Gastroesophageal sphincter (tissue), 4 donors: ENCODE measurements around the gene TMEM237. TPM values are rescaled to one million over a fixed set of nuclear protein-coding genes. Genes with fewer than 3 reads are reported as not detected.

Source experiments
- ATAC-seq: fragments of 150-250 bp; one replicate; pipeline ENCODE4 v1.9.1; 2016; ENCODE audit warnings: mild to moderate bottlenecking, moderate library complexity
- H3K27ac ChIP-seq, 4 donors: fragments of 200-600 bp; sonication (generic) in 3 of 4; 1 replicate in 3 of 4; 2 replicates in 1 of 4; pipeline ENCODE4 v1.5.1; 2016 to 2019
- H3K27me3 ChIP-seq: fragments of 200-600 bp; sonication (generic); one replicate; pipeline ENCODE4 v1.5.1; 2019
- H3K36me3 ChIP-seq, 2 donors: fragments of 200-600 bp; sonication (generic); one replicate each; pipeline ENCODE4 v1.5.1; 2019; ENCODE audit warnings: control low read depth in 1 of 2
- H3K4me1 ChIP-seq, 3 donors: fragments of 200-600 bp; sonication (generic); 1 replicate in 2 of 3; 2 replicates in 1 of 3; pipeline ENCODE4 v1.5.1; 2016 to 2019; ENCODE audit warnings: control low read depth in 2 of 3
- H3K4me3 ChIP-seq, 2 donors: fragments of 200-600 bp; sonication (generic); one replicate each; pipeline ENCODE4 v1.5.1; 2019; ENCODE audit warnings: mild to moderate bottlenecking in 1 of 2, moderate library complexity in 1 of 2
- H3K9me3 ChIP-seq, 3 donors: fragments of 200-600 bp; sonication (generic); one replicate each; pipeline ENCODE4 v1.5.1; 2017 to 2019; ENCODE audit warnings: control low read depth in 2 of 3
- EP300 ChIP-seq: sonication (generic); formaldehyde crosslinking; IDR thresholded peaks from one replicate; pipeline ENCODE4 v1.6.1; 2017; ENCODE audit warnings: antibody characterized with exemption, mild to moderate bottlenecking
- POLR2A ChIP-seq, 2 donors: fragments of 450-650 bp; IDR thresholded peaks; one replicate each; pipeline ENCODE4 v1.6.1; 2017; ENCODE audit warnings: antibody characterized with exemption in 2 of 2, mild to moderate bottlenecking in 2 of 2, moderate library complexity in 1 of 2
- POLR2AphosphoS5 ChIP-seq: sonication (generic); formaldehyde crosslinking; IDR thresholded peaks from one replicate; pipeline ENCODE4 v1.6.1; 2017; ENCODE audit warnings: antibody characterized with exemption
- WGBS, 2 donors: methylation state at CpG; one replicate each; pipeline ENCODE4 v1.1.5; 2018; ENCODE audit warnings: low coverage in 1 of 2; 5-methylcytosine and 5-hydroxymethylcytosine counted together
- total RNA-seq, 4 donors: library from RNA; depleted of rRNA; stranded (reverse); fragments of >200 nt; gene quantifications; one replicate each; pipeline ENCODE4 v1.1.0, GENCODE V29; 2016
- TF ChIP-seq, protein P1 (sequence below), 4 experiments: fragments of 200-600 bp in 2 of 4; fragments of 450-650 bp in 2 of 4; sonication (generic) in 1 of 4; IDR thresholded peaks; one replicate each; pipeline ENCODE4 v1.5.1; 2017 to 2019; ENCODE audit warnings: antibody characterized with exemption in 4 of 4, mild to moderate bottlenecking in 2 of 4, moderate library complexity in 2 of 4

TMEM237 gene
- total RNA-seq, 4 donors from 2014 or later: 12.3 to 32.8 (median 24.4) TPM

DNA sequence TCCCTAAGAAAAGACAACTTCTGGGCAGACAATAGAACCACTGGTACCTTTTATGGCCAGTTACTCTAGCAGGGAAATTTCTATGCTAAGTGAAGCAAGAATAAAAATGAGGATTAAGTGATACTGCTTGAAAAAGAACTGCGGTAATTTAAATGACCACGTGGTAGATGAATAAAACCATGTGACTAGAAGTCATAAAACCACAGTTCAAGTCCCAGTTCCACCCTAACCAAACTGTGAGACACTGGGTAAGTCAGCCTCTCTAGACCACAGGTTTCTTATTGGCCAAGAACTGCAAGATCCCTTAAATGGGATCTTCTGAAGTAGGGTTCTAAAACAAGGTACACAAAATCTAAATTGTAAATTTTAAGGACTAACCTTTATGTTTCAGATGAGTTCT is 12.7 kb downstream of the TMEM237 start:
- Histone ChIP-seq H3K4me3 (no peak overlapping the region), H3K27me3 (no peaks in the 10 kb centered on the region), H3K27ac (no peak overlapping the region), H3K9me3 (no peaks in the 10 kb centered on the region), H3K4me1 (no peaks in the 10 kb centered on the region), H3K36me3 (peaks cover 11 to 99% of the 10 kb centered on the region in 2 donors)
- ATAC-seq: no peak
- WGBS, 2 donors: 79 to 89% methylated on average over 2 of the region's 2 CpGs
- TF ChIP-seq EP300: no peak
- TF ChIP-seq POLR2AphosphoS5: no peak
- no peak for TF ChIP-seq POLR2A (IDR thresholded peaks at IDR 0.05)
- TF ChIP-seq, protein P1, sequence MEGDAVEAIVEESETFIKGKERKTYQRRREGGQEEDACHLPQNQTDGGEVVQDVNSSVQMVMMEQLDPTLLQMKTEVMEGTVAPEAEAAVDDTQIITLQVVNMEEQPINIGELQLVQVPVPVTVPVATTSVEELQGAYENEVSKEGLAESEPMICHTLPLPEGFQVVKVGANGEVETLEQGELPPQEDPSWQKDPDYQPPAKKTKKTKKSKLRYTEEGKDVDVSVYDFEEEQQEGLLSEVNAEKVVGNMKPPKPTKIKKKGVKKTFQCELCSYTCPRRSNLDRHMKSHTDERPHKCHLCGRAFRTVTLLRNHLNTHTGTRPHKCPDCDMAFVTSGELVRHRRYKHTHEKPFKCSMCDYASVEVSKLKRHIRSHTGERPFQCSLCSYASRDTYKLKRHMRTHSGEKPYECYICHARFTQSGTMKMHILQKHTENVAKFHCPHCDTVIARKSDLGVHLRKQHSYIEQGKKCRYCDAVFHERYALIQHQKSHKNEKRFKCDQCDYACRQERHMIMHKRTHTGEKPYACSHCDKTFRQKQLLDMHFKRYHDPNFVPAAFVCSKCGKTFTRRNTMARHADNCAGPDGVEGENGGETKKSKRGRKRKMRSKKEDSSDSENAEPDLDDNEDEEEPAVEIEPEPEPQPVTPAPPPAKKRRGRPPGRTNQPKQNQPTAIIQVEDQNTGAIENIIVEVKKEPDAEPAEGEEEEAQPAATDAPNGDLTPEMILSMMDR (IDR thresholded peaks at IDR 0.05): no peak

- Histone ChIP-seq H3K36me3 (peaks cover 4 to 92% of the 10 kb centered on the region in 2 donors), H3K27ac (no peak overlapping the region), H3K9me3 (no peaks in the 10 kb centered on the region), H3K4me3 (no peak overlapping the region), H3K4me1 (no peaks in the 10 kb centered on the region), H3K27me3 (no peaks in the 10 kb centered on the region)
- ATAC-seq: no peak
- WGBS, 2 donors: 77 to 100% methylated on average over 1 to 2 of the region's 2 CpGs
- TF ChIP-seq, protein P1 (IDR thresholded peaks at IDR 0.05): no peak
- no peak for TF ChIP-seq POLR2A (IDR thresholded peaks at IDR 0.05)
- no peak for TF ChIP-seq POLR2AphosphoS5
- no peak for TF ChIP-seq EP300
These were observed 14.8 kb downstream of the TMEM237 start for GRCh38 chr2:201628545-201628944.

DNA sequence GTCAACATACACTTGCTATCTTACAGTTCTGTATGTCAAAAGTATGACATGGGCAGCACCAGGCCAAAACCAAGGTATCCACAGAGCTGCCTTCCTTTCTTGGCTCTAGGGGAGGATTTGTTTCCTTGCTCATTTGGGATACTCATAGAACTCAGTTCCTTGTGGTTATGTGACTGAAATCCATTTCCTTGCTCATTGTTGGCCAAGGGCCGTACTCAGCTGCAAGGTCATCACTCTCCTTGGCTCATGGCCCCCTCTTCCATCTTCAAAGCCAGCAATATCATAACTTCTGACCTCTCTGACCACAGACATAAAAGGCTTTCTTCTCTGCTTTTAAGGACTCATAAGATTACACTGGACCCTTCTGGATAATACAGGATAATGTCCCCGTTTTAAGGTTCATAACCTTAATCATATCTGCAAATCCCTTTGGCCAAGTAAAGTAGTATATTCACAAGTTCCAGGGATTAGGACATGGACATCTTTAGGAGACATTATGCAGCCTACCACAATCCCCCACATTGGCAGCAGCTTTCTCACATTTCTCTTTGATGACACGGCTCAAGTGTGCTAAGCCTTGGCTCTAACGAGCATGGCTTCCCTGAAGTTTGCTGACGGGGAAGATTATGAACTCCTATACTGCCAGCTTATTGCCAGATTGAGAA is 20.9 kb downstream of the TMEM237 start:
- Histone ChIP-seq H3K27ac (no peak overlapping the region), H3K4me1 (peaks cover 0 to 8% (median 0%) of the 10 kb centered on the region in 3 donors), H3K36me3 (peaks cover 0 to 45% of the 10 kb centered on the region in 2 donors), H3K4me3 (no peak overlapping the region), H3K9me3 (no peaks in the 10 kb centered on the region), H3K27me3 (no peaks in the 10 kb centered on the region)
- ATAC-seq: no peak
- WGBS, 2 donors: 81 to 100% methylated on average over 1 to 2 of the region's 5 CpGs
- TF ChIP-seq POLR2A (IDR thresholded peaks at IDR 0.05) (no peak), EP300 (no peak), POLR2AphosphoS5 (no peak)
- TF ChIP-seq, protein P1 (IDR thresholded peaks at IDR 0.05): no peak

GRCh38 chr2:201621293-201621999 is 21.9 kb downstream of the TMEM237 start:
- no peak overlapping the region for H3K27ac ChIP-seq
- TF ChIP-seq, protein P1 (IDR thresholded peaks at IDR 0.05): no peak
- no peak for TF ChIP-seq EP300
- TF ChIP-seq POLR2AphosphoS5: no peak
- TF ChIP-seq POLR2A (IDR thresholded peaks at IDR 0.05): no peak
- no peak for ATAC-seq
- H3K36me3 ChIP-seq: peaks cover 0 to 35% of the 10 kb centered on the region in 2 donors
- no peak overlapping the region for H3K4me3 ChIP-seq
- H3K4me1 ChIP-seq: peaks cover 0 to 8% (median 0%) of the 10 kb centered on the region in 3 donors
- no peaks in the 10 kb centered on the region for H3K9me3 ChIP-seq
- no peaks in the 10 kb centered on the region for H3K27me3 ChIP-seq
- WGBS, 2 donors: 69 to 79% methylated on average over 3 to 4 of the region's 4 CpGs
